ENCODE data around the gene CRYM. TPM values are rescaled to one million over a fixed set of nuclear protein-coding genes. Genes with fewer than 3 reads are reported as not detected.
"Not testable (repeated sequence)": the region's sequence is repeated elsewhere in the genome, so short reads cannot be mapped to it uniquely, and the experiment has no call there.

The CRYM gene
- polyA plus RNA-seq, 3 donors from 2014 or later = not detected

- H3K27me3 Mint-ChIP-seq (ENCODE audit: low read depth in 3 of 3) = peaks cover 5 to 13% (median 5%) of the 10 kb centered on the region in 3 donors
- not testable (repeated sequence) for H3K27ac Mint-ChIP-seq, H3K9me3 Mint-ChIP-seq, DNase-seq, H3K4me1 Mint-ChIP-seq, H3K4me3 Mint-ChIP-seq, H3K36me3 Mint-ChIP-seq
Observed at GRCh38 chr16:21272763-21273162, 5.3 kb downstream of the CRYM start.

GRCh38 chr16:21272253-21272652 lies 5.8 kb downstream of the CRYM start:
- no peak for DNase-seq
- H3K27ac Mint-ChIP-seq = no peak overlapping the region
- H3K4me3 Mint-ChIP-seq = no peak overlapping the region
- no peaks in the 10 kb centered on the region for H3K9me3 Mint-ChIP-seq
- no peaks in the 10 kb centered on the region for H3K36me3 Mint-ChIP-seq
- H3K4me1 Mint-ChIP-seq = no peaks in the 10 kb centered on the region
- H3K27me3 Mint-ChIP-seq (ENCODE audit: low read depth in 3 of 3) = peaks cover 3 to 10% (median 5%) of the 10 kb centered on the region in 3 donors

GRCh38 chr16:21268236-21268635 lies 9.9 kb downstream of the CRYM start:
- Mint-ChIP-seq H3K4me3 (no peak overlapping the region), H3K27ac (no peak overlapping the region), H3K27me3 (ENCODE audit: low read depth in 3 of 3) (peaks cover 0 to 4% (median 2%) of the 10 kb centered on the region in 3 donors), H3K9me3 (no peaks in the 10 kb centered on the region), H3K36me3 (no peaks in the 10 kb centered on the region), H3K4me1 (no peaks in the 10 kb centered on the region)
- DNase-seq = no peak

GRCh38 chr16:21267298-21267697 lies 10.8 kb downstream of the CRYM start:
- H3K4me3 Mint-ChIP-seq = no peak overlapping the region
- H3K36me3 Mint-ChIP-seq = no peaks in the 10 kb centered on the region
- H3K9me3 Mint-ChIP-seq = no peaks in the 10 kb centered on the region
- no peak for DNase-seq
- no peak overlapping the region for H3K27ac Mint-ChIP-seq
- H3K4me1 Mint-ChIP-seq = no peaks in the 10 kb centered on the region
- H3K27me3 Mint-ChIP-seq (ENCODE audit: low read depth in 3 of 3) = peaks cover 2 to 4% (median 2%) of the 10 kb centered on the region in 3 donors

GRCh38 chr16:21265104-21265837 lies 12.8 kb downstream of the CRYM start:
- H3K4me1 Mint-ChIP-seq = no peaks in the 10 kb centered on the region

GRCh38 chr16:21264571-21265036 lies 13.5 kb downstream of the CRYM start:
- Mint-ChIP-seq H3K9me3 (no peaks in the 10 kb centered on the region), H3K4me3 (no peak overlapping the region), H3K27me3 (ENCODE audit: low read depth in 3 of 3) (peaks cover 1 to 6% (median 2%) of the 10 kb centered on the region in 3 donors), H3K36me3 (no peaks in the 10 kb centered on the region), H3K4me1 (no peaks in the 10 kb centered on the region), H3K27ac (no peak overlapping the region)
- no peak for DNase-seq

More at GRCh38 chr16:21265104-21265837, 12.8 kb downstream of the CRYM start:
- Mint-ChIP-seq H3K36me3 (no peaks in the 10 kb centered on the region), H3K27me3 (ENCODE audit: low read depth in 3 of 3) (peaks cover 1 to 4% (median 2%) of the 10 kb centered on the region in 3 donors), H3K4me3 (no peak overlapping the region), H3K9me3 (no peaks in the 10 kb centered on the region), H3K27ac (no peak overlapping the region)
- no peak for DNase-seq

- Mint-ChIP-seq H3K27ac (no peak overlapping the region), H3K9me3 (no peaks in the 10 kb centered on the region), H3K27me3 (ENCODE audit: low read depth in 3 of 3) (peaks cover 1 to 6% (median 2%) of the 10 kb centered on the region in 3 donors), H3K36me3 (no peaks in the 10 kb centered on the region), H3K4me1 (no peaks in the 10 kb centered on the region), H3K4me3 (no peak overlapping the region)
- no peak for DNase-seq
Observed at GRCh38 chr16:21263640-21264570, 14.2 kb downstream of the CRYM start.

- DNase-seq = no peak
- Mint-ChIP-seq H3K36me3 (no peaks in the 10 kb centered on the region), H3K27ac (no peak overlapping the region), H3K4me3 (no peak overlapping the region), H3K4me1 (no peaks in the 10 kb centered on the region), H3K27me3 (ENCODE audit: low read depth in 3 of 3) (peaks cover 2 to 6% (median 3%) of the 10 kb centered on the region in 3 donors), H3K9me3 (no peaks in the 10 kb centered on the region)
Observed at GRCh38 chr16:21262779-21263639, 15.1 kb downstream of the CRYM start.

- DNase-seq = no peak
- Mint-ChIP-seq H3K27ac (no peak overlapping the region), H3K4me3 (no peak overlapping the region), H3K9me3 (no peaks in the 10 kb centered on the region), H3K4me1 (no peaks in the 10 kb centered on the region), H3K27me3 (ENCODE audit: low read depth in 3 of 3) (peaks cover 3 to 8% (median 6%) of the 10 kb centered on the region in 3 donors), H3K36me3 (no peaks in the 10 kb centered on the region)
Observed at GRCh38 chr16:21260870-21261791, 17.0 kb downstream of the CRYM start.

GRCh38 chr16:21257284-21257683 lies 20.8 kb downstream of the CRYM start:
- H3K27ac Mint-ChIP-seq = no peak overlapping the region
- H3K27me3 Mint-ChIP-seq (ENCODE audit: low read depth in 3 of 3) = peaks cover 4 to 13% (median 6%) of the 10 kb centered on the region in 3 donors
- no peaks in the 10 kb centered on the region for H3K4me1 Mint-ChIP-seq
- DNase-seq = no peak
- H3K9me3 Mint-ChIP-seq = no peaks in the 10 kb centered on the region
- no peak overlapping the region for H3K4me3 Mint-ChIP-seq
- H3K36me3 Mint-ChIP-seq = no peaks in the 10 kb centered on the region

GRCh38 chr16:21256636-21257035 lies 21.5 kb downstream of the CRYM start:
- H3K27me3 Mint-ChIP-seq (ENCODE audit: low read depth in 3 of 3) = peaks cover 4 to 13% (median 6%) of the 10 kb centered on the region in 3 donors

GRCh38 chr16:21253470-21253869 lies 24.6 kb downstream of the CRYM start:
- no peak overlapping the region for H3K27ac Mint-ChIP-seq
- no peaks in the 10 kb centered on the region for H3K9me3 Mint-ChIP-seq
- H3K4me3 Mint-ChIP-seq = no peak overlapping the region
- no peaks in the 10 kb centered on the region for H3K36me3 Mint-ChIP-seq
- peaks cover 2 to 13% (median 7%) of the 10 kb centered on the region in 3 donors for H3K27me3 Mint-ChIP-seq (ENCODE audit: low read depth in 3 of 3)
- no peak for DNase-seq
- H3K4me1 Mint-ChIP-seq = no peaks in the 10 kb centered on the region

More at GRCh38 chr16:21256636-21257035, 21.5 kb downstream of the CRYM start:
- H3K4me3 Mint-ChIP-seq = no peak overlapping the region
- no peak overlapping the region for H3K27ac Mint-ChIP-seq
- no peak for DNase-seq
- H3K9me3 Mint-ChIP-seq = no peaks in the 10 kb centered on the region
- no peaks in the 10 kb centered on the region for H3K4me1 Mint-ChIP-seq
- no peaks in the 10 kb centered on the region for H3K36me3 Mint-ChIP-seq
